Activated CD4-positive, CD25-positive, alpha-beta regulatory T cell treated with anti-CD3 and anti-CD28 coated beads, Interleukin-2, amount 50 U/mL, for 16 hours (primary cell): ENCODE results near the gene RGCC.
"Not testable (repeated sequence)": the region's sequence is repeated elsewhere in the genome, so short reads cannot be mapped to it uniquely, and the experiment has no call there.

Experiments used
- DNase-seq: peaks from one replicate; pipeline ENCODE4 v3.0.0-alpha.2; 2020; ENCODE audit warnings: low read depth, low spot score

Gene RGCC

GRCh38 chr13:41490371-41491015, 33.1 kb downstream of the RGCC start:
- DNase-seq: no peak

DNA sequence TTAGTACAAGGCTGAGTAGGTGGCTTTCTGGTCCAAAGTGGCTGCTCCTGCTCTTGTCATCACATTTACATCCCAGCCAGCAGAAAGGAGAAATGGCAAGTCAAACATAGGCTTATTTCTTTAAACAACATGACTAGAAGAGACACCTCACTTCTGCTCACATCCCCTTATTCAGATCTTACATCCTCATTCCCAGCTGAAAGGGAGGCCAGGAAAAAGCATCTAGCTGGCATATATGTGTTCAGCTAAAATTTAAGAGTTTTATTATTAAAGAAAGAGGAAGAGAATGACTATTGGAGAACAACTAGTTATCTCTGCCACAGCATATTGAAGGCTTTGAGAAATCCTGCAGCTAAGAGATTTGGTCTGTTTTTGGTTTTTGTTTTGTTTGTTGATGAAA, 34.1 kb downstream of the RGCC start:
- DNase-seq: no peak

DNA sequence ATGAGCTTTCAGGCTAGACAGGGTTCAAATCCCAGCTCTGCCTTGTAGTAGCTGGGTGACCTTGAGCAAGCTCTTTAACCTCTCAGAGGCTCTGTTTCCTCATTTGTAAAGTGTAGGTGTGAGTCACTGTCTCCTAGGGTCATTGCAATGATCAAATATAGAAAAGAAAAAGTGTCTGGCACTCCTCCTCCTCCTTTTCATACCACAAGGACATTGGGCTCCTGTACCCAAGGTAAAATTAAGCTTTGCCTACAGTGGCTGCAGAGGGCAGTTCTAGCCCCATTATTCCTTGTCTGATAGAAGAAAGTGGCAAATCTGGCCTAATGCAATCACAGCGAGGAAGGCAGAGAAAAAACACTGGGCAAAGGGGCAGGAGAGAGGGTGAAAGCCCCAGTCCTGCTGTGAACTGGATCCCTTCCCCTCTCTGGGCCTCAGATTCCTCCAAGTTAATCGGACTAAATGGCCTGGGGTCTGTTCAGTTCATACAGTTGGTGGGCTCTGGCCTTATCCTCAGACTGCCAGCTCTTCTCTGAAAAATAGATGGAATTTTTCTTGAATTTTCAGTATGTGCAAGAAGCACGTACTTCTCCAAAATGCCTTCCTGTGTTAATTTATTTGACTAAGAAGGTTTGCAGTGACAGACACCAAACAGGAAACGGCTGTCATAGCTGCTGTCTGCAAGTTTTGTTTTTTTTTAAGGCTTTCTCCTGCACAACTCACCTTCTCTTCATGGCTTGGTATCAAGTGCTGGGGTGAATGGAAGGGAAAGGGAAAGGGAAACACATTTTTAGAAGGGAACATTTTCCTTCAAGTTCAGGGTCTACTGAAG, 35.3 kb downstream of the RGCC start:
- no peak for DNase-seq

GRCh38 chr13:41494202-41494601, 36.9 kb downstream of the RGCC start:
- no peak for DNase-seq

DNA sequence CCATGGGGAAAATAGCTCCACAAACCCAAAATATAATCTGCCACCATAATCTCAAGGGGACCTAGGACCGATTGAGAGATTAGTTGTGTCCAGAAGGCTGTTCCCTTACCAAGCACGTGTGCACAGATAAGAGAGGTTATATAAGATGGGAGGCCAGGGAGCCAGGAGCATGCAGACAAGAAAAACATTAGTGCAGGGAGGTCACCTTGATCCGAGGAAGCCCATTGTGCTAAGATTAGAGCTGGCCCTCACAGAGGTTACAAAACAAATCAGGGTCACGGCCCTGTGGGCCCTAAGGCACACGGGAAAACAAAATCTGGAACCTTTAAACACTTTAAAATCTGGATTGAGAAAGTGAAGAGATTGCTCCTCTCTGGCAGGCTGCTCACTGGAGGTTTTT, 37.7 kb downstream of the RGCC start:
- DNase-seq: no peak

DNA sequence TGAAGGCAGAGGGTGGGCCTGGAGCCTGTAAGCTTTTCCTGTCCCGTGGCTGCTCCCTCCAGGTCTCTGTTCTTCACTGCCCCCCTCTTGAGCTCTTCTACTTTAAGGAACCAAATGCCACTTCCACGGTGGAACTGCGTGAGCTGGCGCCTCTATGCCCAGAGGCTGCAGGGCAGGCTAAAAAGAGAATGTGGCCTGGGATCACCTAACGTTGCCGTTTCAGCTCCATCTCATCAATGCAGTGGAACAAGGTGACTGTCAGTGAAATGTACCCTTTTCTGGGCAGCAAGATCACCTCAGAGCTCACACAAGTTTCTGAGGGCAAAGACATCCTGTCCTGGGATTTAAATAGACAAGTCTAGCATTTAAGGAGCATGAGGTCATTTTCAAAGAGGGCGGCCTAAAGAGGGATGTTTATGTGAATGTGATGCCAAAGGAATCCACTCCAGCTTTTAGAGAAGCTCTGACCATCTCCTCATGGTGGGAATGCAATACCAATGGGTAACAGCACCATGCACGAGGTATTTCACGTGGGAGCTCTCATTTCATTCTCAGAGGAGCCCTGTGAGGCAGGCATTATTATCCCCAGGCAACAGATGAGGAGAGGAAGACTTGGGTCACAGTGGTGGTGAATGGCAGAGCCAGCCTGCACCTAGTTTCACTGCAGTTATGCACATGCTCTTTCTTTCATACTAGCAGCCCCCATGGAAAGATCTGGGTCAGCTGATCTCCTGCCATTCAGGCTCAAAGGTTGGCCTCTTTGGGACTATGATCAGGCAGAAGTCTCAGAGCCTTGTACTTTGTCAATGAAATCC, 39.3 kb downstream of the RGCC start:
- no peak for DNase-seq

GRCh38 chr13:41497436-41497835, 40.1 kb downstream of the RGCC start:
- no peak for DNase-seq

GRCh38 chr13:41499452-41499851, 42.1 kb downstream of the RGCC start:
- DNase-seq: no peak

DNA sequence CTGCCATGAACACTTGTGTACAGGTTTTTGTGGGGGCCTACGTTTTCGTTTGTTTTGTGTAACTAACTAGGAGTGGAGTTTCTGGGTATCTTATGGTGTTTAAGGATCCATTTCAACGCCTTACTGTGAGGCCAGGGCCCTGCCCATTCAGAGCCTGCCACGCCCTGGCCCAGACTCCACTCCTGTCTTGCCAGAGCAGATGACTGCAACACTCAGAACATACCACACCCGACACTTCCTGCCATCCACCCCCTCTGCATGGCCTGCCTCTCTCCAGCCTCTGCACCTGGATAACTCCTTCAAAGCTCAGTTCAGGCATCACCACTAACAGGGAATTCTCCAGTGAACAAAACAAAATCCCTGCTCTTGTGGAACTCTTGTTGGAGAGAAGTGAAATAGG, 43.2 kb downstream of the RGCC start:
- no peak for DNase-seq

DNA sequence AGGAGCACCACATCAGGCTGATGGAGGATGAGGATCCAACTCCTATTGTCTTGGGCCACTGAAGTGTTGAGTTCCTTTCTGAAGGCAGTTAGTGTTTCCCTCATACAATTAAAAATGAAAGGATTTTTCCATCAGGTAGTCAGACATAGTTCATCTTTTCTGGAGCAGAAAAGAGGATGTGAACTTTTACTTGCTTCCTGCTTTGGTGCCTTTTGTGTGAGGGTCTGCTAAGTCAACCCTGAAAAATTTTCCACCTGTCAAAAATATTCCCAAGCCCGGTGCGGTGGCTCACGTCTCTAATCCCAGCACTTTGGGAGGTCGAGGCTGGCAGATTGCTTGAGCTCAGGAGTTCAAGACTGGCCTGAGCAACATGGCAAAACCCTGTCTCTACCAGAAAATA, 43.9 kb downstream of the RGCC start:
- DNase-seq: no peak

GRCh38 chr13:41502031-41502430, 44.7 kb downstream of the RGCC start:
- no peak for DNase-seq

- DNase-seq: no peak
Measured at GRCh38 chr13:41502673-41503072, 45.3 kb downstream of the RGCC start.

- no peak for DNase-seq
Measured at GRCh38 chr13:41503356-41503755, 46.0 kb downstream of the RGCC start.

DNA sequence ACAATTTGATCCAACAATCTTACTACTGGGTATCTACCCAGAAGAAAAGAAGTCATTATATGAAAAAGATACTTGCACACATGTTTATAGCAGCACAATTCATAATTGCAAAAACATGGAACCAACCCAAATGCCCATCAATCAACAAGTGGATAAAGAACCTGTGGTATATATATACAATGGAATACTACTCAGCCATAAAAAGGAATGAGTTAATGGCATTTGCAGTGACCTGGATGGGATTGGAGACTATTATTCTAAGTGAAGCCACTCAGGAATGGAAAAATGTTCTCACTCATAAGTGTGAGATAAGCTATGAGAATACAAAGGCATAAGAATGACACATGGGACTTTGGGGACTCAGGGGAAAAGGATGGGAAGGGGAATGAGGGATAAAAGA, 47.3 kb downstream of the RGCC start:
- DNase-seq: not testable (repeated sequence)

GRCh38 chr13:41505209-41505835, 48.0 kb downstream of the RGCC start:
- DNase-seq: no peak

GRCh38 chr13:41506312-41506711, 49.0 kb downstream of the RGCC start:
- DNase-seq: no peak

- no peak for DNase-seq
Measured at GRCh38 chr13:41509971-41510370, 52.6 kb downstream of the RGCC start.

DNA sequence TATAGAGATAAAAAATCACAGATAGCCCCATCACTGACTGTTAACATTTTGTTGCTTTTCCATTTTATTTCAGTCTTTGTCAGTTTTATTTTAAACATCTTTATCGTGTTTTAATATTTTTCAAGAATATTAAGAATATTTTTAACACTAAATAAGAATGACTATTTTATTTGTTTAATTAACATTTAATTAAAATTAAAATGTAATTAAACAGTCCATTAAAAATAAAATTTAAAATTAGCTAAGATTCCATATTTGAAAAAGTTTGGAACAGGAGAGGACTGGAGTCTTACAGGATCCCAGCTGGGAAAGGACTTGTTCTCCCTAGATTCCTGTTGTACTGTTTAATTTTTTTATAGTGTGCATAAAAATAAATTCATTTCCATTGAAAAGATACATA, 54.5 kb downstream of the RGCC start:
- no peak for DNase-seq

DNA sequence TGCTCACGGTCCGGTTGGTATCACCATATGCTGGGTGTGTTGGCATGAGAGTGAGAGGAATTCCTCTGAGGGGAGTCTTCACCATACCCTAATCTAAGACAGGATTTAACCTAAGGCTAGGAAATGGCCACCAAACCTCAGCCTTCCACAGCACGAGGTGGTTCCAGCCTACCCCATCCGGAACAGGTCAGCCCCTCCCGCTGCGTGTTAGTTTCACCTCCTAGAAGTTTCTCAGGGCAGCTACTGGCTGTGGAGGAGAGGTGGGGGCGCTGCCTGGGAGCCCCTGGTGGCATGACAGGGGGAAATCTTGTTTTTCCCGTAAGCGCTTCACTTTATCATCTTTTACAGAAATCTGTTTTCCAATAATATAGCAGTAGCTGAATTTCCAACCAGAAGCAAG, 55.1 kb downstream of the RGCC start:
- DNase-seq: no peak

- DNase-seq: no peak
Measured at GRCh38 chr13:41513600-41513999, 56.2 kb downstream of the RGCC start.

DNA sequence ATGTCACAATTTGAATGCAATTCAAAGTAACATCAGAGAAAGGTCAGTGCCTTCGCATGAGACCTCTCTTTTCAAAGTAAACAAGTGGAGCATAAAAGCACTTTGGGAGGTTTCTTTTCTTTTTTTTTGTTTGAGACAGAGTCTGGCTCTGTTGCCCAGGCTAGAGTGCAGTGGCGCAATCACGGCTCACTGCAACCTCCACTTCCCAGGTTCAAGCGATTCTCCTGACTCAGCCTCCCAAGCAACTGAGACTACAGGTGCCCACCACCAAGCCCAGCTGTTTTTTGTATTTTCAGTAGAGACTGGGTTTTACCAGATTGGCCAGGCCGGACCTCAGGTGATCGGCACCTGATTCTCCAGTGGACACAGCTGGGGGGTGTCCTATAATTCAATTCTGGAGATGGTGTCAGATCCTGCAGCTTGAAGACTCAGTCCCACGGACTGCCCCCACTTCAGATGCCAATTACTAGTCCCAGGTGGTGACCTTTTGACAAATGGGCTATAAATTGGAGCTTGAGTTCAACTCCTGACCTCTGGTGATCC, 57.6 kb downstream of the RGCC start:
- DNase-seq: no peak
